Fibroblast of skin of left biceps (primary cell): Measurements from ENCODE around the gene C1orf226.

Experiments used
- DNase-seq, 2 experiments: peaks; one replicate each; pipeline ENCODE4 v3.0.0-alpha.2; 2013; ENCODE audit warnings: low read depth in 2 of 2

Gene C1orf226

GRCh38 chr1:162366149-162366548 is 15.4 kb upstream of the C1orf226 start:
- DNase-seq, result no peak

GRCh38 chr1:162366671-162367070 is 14.9 kb upstream of the C1orf226 start:
- no peak for DNase-seq

GRCh38 chr1:162367073-162367472 is 14.5 kb upstream of the C1orf226 start:
- DNase-seq, result no peak

GRCh38 chr1:162367772-162368171 is 13.8 kb upstream of the C1orf226 start:
- no peak for DNase-seq

DNA sequence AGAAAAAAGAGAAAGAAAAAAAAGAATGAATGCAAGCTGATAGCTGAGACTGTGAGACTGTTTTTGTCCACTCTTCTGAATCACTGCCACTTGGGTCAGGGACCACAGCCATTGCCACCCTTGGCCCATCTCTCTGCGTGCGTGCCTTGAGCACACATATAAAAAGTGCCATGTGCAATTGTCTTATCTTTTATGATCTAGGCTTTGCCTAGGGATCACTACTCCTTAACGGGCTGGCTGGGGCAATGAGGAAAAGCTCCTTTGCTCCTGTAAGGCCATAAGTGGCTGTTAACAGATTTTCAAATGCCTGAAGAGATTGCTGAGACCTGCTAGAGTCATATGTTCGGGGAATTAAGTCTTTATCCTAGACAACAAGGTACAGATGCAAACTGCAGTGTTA is 13.1 kb upstream of the C1orf226 start:
- no peak for DNase-seq

DNA sequence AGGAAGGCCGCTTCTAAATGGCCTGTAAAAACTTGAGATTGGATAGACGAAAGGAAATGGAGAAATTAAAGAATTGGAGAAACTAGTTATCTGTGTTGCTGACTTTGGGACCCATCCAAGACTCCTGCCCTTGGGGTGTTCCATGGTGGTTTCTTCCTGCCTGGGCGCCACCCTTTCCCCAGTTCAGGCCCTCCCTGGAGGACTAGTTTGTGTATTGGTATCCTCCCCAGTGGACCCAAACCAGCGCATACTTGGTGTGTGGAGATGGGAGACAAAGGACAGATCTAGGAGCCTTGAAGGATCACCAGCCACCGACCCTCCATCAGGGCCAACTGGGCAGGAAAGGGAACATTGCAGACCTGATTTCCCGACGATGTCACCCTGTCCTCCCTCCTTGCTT is 12.0 kb upstream of the C1orf226 start:
- DNase-seq, result no peak

GRCh38 chr1:162370161-162370560 is 11.4 kb upstream of the C1orf226 start:
- no peak for DNase-seq

- DNase-seq, result no peak
Measured at GRCh38 chr1:162370721-162371120, 10.8 kb upstream of the C1orf226 start.

GRCh38 chr1:162371611-162372010 is 9.9 kb upstream of the C1orf226 start:
- no peak for DNase-seq

GRCh38 chr1:162372159-162373071 is 9.1 kb upstream of the C1orf226 start:
- no peak for DNase-seq

DNA sequence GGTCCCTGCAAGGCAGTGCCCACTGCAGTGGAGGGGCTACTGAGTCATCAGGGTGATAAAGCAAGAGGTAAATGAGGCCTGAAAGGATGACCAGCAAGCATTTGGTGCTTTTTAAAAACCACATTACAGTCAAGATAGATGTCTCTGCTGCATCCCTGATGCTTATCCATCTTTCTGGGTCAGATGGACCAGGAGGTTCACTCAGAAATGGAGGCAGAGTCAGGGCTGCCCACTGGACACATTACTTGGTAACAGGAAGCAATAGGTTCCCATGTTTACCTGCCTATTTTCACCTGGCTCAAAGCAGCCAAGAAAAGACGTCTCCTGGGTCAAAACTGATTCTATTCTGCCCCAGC is 8.5 kb upstream of the C1orf226 start:
- DNase-seq, result no peak

DNA sequence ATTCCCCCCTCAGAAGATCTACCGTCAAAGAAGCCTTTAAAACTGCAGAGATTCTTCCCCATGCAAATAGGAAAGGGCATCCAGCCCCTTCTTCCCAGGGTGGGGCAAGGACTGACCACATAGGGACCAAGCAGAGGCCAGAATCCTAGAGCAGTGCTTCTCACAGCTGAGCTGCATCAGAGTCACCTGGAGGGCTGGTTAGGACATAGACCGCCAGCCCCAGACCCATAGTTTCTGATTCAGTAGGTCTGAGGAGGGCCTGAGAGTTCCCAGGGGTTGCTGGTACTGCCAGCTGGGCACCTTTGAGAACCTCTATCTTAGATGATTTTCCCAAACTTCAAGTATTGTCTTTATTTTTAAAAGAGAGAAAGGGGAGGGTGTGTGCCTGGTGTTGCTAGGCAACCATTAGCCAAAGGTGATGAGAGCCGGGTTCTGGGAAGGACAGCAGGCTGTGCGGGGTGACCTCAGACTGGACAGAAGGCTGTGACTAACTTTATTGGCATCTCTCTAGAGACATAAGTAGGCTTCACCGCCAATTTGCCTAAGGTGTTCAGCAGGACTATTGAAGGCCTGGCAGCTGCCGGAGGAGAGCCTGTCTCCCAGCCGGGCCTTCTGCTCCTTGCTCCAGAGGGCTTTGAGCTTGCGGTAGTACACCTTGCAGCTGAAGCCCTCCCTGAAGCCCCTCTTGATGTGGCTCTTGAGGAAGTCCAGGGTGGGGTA is 7.8 kb upstream of the C1orf226 start:
- DNase-seq, result no peak

DNA sequence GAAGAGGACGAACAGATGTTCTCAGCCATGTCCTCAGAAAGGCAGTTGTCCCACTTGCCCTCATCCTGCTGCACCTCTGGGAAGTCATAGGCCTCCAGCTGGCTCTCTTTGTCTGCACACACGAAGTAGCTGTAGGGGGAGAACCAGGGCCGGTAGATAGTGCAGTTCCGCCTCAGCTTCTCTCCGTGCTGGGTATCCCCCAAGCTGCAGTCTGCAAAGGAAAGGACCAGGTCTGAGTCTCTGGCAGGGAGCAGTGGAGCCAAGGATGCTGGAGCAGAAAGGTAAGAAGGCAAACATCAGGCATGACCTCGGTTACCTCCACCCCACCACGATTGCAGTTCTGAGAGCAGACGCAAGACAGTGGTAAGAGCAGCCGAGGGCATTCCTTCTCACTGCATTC is 7.1 kb upstream of the C1orf226 start:
- no peak for DNase-seq

DNA sequence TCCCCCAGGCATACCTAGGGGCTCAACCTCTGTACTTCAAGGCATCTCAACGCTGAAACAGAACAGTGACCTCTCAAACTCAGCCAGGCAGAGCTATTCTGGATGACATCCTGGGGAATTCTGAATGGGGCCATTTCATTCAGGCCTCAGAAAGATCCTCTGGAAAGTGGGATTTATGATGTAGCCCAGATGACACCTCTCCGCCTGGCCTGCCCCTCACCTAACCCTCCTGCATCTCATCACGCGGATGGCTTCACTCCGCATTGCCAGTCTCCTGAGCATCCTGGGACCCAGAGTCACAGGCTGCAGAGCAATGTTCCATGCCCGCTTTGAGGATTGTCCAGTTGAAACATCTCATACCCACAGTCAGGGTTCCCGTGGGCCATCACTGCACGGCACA is 6.1 kb upstream of the C1orf226 start:
- DNase-seq, result no peak

DNA sequence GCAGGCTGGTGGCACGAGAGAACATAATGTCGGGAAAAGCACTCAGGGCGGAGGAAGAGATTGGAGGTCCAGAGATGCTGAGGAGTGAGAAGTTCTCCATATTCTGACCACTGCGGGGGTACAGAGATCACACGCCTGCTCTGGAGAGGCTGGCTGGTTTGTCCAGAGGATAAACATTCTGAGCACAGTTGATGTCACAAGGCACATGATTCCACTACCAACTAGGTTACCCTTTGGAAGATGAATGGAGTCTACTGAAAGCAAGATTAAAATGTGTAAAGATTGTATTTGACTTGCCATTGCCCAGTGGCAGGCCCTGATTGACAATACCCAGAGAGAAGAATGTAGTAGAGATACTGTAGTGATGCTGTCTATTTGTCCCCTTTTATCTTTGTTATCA is 4.8 kb upstream of the C1orf226 start, which contains the start of gene SPATA46:
SPATA46 (minus strand) TSS at position 164 of the 400 bp plus-strand sequence; CDS start at position 100, 64 bp downstream.
- no peak for DNase-seq

DNA sequence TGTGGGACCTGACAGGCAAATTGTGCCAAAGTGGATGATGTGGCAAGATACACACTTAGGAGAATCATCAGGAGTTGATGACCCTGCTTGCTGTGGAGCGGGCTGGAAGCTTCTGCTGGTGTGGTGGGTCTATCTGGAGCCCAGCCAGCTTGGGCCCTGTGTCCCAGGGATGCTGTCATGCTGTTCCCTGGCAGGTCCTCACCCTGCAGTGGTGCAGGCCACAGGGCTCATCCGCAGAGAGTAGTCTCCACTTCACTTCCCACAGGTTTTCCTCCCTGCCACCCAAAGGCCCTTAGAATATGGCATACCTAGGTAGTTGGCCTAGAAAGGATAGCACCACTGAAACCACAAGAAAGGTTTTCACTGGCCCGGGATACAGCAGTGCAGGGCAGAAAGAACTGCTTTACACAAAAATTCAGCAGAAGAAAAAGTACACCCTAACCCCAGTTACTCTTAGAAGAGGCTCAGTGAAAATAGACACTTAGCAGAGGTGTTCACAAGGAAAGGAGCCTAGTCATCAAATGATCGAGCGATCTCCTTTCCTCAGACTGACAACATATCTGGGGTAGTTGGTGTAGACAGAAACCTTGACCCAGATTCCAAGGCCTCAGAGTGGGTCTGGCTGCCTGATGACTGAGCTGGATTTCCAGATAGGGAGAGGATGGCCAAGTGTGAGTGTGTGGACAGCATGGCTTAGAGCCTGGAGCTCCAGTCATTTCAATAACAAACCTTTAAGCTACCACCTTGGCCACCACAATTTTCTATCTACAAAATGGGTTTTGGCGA is 1.3 kb upstream of the C1orf226 start:
- DNase-seq, result no peak

- no peak for DNase-seq
Measured at GRCh38 chr1:162381941-162382750, 618 bp downstream of the C1orf226 start.

DNA sequence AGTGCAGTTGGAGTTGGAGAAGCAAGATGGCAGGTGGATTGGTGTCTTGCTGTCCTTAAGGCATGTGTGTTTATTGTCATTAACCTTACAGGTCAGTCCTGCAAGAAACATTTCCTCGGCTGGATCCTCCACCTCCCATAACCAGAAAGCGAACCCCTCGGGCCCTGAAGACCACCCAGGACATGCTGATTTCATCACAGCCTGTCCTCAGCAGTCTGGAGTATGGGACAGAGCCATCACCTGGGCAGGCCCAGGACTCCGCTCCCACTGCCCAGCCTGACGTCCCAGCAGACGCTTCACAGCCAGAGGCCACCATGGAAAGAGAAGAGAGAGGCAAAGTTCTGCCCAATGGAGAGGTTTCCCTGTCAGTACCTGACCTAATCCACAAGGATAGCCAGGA is 1.6 kb downstream of the C1orf226 start:
- no peak for DNase-seq

GRCh38 chr1:162383516-162383915 is 2.0 kb downstream of the C1orf226 start:
- no peak for DNase-seq

GRCh38 chr1:162384116-162384515 is 2.6 kb downstream of the C1orf226 start:
- DNase-seq, result no peak

DNA sequence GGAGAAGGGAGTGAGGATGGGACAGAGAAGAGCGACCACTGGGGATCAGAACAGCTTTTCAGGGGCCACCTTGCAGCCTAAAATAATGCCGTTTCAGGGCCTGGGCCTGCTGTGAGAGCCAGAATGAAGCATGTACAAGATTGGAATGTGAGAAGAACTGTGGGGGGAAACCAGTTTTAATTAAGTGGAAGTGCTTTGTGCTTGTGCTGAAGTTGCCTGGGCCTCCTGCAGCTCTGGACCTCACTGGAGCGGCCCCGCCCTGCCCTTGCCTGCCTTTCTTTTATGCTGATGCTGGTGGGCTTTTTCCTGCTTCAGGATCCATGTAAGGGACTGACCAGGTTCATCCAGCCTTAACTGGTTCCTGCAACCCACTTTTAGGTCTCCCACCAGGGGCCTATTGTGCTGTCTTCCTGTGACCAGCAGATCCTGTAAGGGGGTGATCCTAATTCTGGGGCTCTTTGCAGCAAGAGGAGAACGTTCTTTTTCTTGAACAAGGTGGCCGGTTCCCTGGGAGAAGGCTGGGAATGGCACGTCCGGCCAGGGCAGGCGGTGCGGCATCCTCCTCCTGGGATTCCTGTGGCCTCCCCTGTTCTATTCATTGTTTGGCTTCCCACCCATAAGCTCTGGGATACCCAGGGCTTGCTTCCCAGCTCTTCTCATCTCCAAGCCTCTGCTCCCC is 3.2 kb downstream of the C1orf226 start:
- no peak for DNase-seq
